ENCODE data around the gene SRC. TPM values are rescaled to one million over a fixed set of nuclear protein-coding genes. Genes with fewer than 3 reads are reported as not detected.

Gene SRC
- polyA plus RNA-seq, 1 of the 3 experiments (the other 2 are of a cell fraction), result 23.8 TPM

GRCh38 chr20:37401282-37401929 is 55.5 kb downstream of the SRC start (continued):
- TF ChIP-seq REST (IDR thresholded peaks at IDR 0.05; ENCODE audit: low read depth, low read length), result no peak
- no peak for TF ChIP-seq NFIC (IDR thresholded peaks at IDR 0.05; ENCODE audit: borderline replicate concordance)
- no peak for TF ChIP-seq RCOR1 (IDR thresholded peaks at IDR 0.05; ENCODE audit: low read length)
- no peak for TF ChIP-seq PBX3 (IDR thresholded peaks at IDR 0.05)

GRCh38 chr20:37401930-37402675 is 56.2 kb downstream of the SRC start:
- TF ChIP-seq GABPA (IDR thresholded peaks at IDR 0.05; ENCODE audit: low read depth) (no peak), RFX5 (IDR thresholded peaks at IDR 0.05; ENCODE audit: low read length) (no peak), CTCF (IDR thresholded peaks at IDR 0.05) (no peak), CHD2 (IDR thresholded peaks at IDR 0.05; ENCODE audit: low read length, partially characterized antibody) (no peak), NRF1 (IDR thresholded peaks at IDR 0.05; ENCODE audit: low read depth, low read length) (no peak), USF2 (IDR thresholded peaks at IDR 0.05; ENCODE audit: borderline replicate concordance, low read depth, low read length) (no peak)
- Histone ChIP-seq H3K36me3 (replicated peaks in 1 of 2; ENCODE audit: control insufficient read depth in 1 of 2, insufficient read depth in 2 of 2, low read length in 1 of 2) (peaks cover 7 to 44% of the 10 kb centered on the region in 2 experiments), H3K27ac (ENCODE audit: low read depth in 2 of 2, low read length in 1 of 2) (no peak overlapping the region), H2AFZ (ENCODE audit: low read depth) (no peak overlapping the region), H3K9ac (no peak overlapping the region), H3K4me2 (no peak overlapping the region), H4K20me1 (ENCODE audit: insufficient read depth) (no peaks in the 10 kb centered on the region), H3K9me3 (no peaks in the 10 kb centered on the region), H3K4me1 (ENCODE audit: control insufficient read depth in 1 of 2, insufficient read depth in 2 of 2, low read depth in 1 of 2, low read length in 1 of 2) (peaks cover 0 to 26% of the 10 kb centered on the region in 2 experiments; a peak in 1 of 4 replicates), H3K27me3 (ENCODE audit: insufficient read depth) (no peaks in the 10 kb centered on the region), H3F3A (replicated peaks; ENCODE audit: insufficient read depth) (peaks cover 16% of the 10 kb centered on the region), H3K4me3 (ENCODE audit: low read depth in 2 of 2, low read length in 1 of 2) (no peak overlapping the region), H3K79me2 (ENCODE audit: insufficient read depth) (no peaks in the 10 kb centered on the region), H3K9me2 (no peaks in the 10 kb centered on the region)
- ChIA-PET CTCF (interaction anchor here (1.3 kb wide), 1 partner anchor 17 kb away, joined by 4 read pairs; no protein-coding TSS in a partner anchor), POLR2A (no interaction called here)
- WGBS (ENCODE audit: low lambda C conversion rate), result 91% methylated on average over 30 of the region's 30 CpGs
- DNase-seq, result no peak

Measured in SK-N-SH (cell line).